ENCODE data around the gene H1-8.
"Not testable (repeated sequence)": the region's sequence is repeated elsewhere in the genome, so short reads cannot be mapped to it uniquely, and the experiment has no call there.

The H1-8 gene

GRCh38 chr3:129543156-129543790 lies at the start of gene H1-8:
H1-8 (plus strand) TSS chr3:129543175; CDS start chr3:129543219, 44 bp downstream.
- DNase-seq: no peak

DNA sequence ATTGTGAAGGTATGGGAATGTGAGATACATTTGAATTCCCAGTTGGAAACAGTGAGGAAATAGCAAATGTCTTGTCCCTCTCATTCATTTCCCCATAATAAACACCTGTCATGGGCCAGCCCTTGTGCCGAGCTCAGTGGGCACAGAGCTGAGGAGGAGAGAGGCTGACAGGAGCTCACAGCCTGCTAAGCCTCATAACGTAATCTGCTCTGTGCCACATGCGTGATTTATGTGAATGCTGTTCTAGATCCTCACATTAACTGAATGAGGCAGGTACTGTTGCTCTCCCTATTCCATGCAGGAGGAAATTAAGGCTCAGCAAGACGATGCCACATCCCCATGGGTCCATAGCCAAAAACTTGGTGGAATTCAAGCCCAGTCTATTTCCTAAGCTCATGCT lies 49.8 kb upstream of the H1-8 start:
- DNase-seq: no peak

DNA sequence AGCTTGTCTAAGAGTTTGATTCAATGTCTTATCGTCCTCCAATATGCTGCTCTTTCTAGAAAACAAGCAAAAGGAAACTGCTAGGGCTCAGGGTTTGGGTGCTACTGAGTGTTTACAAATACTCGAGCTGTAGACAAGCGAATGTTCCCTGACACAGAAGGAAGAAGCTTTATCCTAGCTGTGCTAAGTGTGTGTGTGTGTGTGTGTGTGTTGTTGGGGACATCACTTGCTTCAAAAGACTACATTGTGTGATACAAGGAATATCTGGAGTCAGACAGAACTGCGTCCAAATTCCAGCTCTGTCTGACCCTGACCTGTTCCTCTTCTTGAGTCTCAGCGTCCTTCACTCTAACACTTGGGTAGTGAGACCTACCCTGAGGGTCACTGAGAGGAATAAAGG lies 48.5 kb upstream of the H1-8 start:
- DNase-seq: not testable (repeated sequence)

GRCh38 chr3:129495006-129495639 lies 47.9 kb upstream of the H1-8 start:
- DNase-seq: not testable (repeated sequence)

DNA sequence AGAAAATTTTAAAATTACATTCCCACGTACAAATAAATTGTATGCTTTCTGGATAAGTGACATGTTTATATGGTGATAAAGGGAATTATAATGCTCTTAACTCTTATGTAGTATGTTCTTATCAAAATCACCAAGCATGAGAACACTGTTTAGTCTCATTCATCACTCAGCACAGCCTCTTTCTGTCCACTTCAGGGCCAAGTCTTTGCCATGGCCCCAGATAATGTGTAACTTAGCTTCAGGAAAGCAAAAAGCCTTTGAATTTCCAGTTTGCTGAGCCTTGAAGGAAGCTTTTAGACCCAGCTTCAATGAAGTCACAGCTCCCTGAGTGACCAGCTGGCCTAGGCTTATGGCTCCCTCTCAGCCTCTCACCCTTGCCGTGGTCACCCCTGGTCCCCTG lies 45.1 kb upstream of the H1-8 start:
- DNase-seq: not testable (repeated sequence)

DNA sequence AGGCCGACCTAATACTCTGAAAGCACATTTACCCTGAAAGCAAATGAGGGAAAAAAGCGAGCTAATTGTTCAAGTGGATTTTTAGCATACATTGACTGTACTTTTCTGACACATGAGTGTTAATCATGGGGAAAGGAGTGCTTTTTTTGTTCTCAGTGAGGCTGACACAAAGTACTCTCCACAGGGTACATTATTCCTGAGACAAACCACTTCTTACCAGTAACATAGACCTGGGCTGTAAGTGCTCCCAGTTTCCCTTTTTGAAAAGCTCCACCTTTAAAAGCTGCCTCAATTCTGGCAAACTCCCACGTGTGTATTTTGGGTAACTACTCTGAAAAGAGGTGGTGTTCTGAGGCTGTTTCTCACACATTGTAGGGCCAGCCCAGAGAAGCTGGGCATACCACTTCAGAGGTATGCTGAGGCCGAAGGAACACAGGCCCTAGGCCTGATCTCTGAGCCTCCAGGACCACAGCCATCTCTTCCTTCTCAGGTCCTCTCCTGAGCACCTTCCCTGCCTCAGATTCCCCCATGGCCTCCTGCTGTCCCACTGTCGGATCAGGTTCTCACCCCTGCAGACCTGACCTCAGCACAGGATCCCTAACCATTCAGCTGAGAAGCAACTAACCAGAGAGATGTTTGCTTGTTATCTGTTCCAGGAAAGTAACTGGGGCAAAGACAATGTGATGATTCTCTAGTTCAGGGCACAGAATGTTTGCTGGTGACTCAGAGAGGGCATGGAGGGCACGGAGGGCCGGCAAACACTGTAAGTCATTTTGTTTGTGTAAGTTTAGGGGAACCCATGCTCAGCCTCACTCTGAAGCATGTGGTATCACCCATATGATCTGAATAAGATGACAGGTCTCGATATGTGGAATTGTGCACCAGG lies 44.1 kb upstream of the H1-8 start:
- not testable (repeated sequence) for DNase-seq

- not testable (repeated sequence) for DNase-seq
These were observed 43.2 kb upstream of the H1-8 start for GRCh38 chr3:129499604-129500333.

DNA sequence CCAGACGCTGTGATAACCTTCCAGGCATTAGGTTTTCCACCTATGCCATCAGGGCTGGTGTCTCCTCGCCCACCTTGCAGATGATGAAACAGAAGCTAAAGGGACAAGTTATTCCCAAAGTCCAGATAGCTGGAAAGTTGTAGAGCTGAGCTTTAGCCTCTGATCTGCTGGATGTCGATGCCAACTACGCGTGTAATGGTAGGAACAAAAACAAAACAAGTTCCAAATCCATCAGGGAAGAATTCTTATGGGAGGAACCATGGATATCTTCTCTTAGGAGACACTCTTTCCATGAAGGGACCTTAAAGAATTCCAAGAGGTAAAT lies 42.7 kb upstream of the H1-8 start:
- DNase-seq: no peak

DNA sequence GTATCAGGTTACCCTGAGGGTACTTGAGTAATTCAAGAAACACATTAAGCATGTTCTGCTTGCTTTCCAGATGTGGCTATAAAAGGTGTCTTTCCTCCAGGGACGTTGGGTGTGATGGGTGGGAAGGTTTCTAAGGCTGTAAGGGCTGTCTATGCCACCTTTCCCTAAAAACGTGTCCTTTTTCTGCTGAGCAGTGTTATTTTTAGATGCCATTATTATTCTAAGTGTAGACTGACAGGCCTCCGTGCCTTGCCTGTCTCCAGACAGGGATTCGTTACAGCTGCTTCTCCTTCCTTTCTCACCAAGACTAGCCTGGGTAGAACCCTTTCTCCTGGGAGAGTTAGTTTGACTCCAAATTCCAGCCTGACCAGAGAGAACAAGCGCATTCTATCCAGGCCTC lies 41.3 kb upstream of the H1-8 start:
- DNase-seq: no peak

DNA sequence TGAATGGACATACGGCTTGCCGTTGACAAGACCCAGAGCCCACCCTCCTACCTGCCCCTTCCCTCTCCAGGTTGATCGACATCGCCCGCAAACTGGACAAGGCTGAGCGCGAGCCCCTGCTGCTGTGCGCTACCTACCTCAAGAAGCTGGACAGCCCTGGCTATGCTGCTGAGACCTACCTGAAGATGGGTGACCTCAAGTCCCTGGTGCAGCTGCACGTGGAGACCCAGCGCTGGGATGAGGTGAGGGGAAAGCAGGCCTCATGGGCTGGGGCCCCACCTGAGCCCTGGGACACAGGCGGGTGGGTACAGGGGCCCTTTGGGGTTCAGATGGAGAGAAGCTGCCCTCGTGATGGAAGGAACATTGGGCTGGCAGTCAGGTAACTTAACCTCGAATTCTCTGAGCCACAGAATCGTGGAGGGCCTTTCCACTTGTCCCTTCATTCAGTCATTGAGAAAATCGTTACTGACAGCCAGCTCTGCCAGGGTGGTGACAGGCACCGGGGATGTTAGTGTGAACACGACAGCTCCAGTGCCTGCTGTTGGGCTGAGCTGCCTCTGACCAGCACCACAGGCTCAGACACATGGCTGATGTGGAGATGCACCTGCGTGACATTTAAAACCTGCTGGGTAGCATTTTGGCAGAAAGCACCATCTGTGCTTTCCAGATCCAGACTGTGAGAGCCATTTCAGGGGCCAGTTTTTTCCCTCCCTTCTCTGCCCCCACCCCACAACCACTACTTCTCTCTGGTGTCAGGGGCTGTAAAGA lies 40.1 kb upstream of the H1-8 start:
- peak; percentile 91 for DNase-seq

DNA sequence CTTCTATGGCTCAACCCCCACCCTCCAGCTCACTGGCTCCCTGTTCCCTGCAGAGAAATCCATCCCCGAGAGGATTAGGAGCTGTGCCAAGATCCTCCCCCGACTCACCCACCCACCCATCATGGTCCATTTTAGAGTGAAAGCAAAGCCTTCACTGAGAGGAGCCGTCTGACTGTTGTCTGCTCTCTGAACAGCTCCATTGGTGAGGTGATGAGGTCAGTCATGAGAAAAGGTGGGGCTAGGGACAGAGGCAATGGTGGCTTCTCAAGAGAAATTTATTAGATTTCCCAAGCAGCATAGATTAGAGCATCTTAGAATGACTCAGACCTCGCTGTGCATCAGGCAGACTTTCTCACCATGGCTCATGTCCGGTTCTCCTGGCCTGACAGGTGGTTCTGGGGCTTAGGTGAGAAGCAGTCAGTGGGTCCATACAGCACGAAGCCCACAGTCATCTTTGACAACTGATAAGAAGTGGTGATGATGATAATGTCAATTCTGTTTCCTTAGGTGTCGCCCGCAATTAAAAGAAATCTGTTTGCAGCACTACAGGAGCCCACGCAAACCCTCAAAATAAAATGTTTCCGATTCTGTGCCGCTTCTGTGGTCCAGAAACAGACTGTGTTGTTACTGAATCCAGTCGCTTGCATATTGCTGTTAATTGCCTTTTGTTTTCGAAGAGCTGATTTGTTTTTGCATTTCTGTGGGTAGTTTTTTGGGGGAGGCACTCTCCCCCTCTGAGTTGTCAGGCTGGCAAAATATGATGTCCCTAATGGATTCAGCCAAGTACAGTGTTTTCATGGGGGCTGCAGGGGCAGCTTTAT lies 39.3 kb upstream of the H1-8 start:
- DNase-seq: peak; percentile 91

- DNase-seq: no peak
These were observed 38.4 kb upstream of the H1-8 start for GRCh38 chr3:129504471-129505100.

- DNase-seq: no peak
These were observed 37.6 kb upstream of the H1-8 start for GRCh38 chr3:129505341-129505740.

GRCh38 chr3:129506231-129506742 lies 36.7 kb upstream of the H1-8 start:
- DNase-seq: peak; percentile 98

DNA sequence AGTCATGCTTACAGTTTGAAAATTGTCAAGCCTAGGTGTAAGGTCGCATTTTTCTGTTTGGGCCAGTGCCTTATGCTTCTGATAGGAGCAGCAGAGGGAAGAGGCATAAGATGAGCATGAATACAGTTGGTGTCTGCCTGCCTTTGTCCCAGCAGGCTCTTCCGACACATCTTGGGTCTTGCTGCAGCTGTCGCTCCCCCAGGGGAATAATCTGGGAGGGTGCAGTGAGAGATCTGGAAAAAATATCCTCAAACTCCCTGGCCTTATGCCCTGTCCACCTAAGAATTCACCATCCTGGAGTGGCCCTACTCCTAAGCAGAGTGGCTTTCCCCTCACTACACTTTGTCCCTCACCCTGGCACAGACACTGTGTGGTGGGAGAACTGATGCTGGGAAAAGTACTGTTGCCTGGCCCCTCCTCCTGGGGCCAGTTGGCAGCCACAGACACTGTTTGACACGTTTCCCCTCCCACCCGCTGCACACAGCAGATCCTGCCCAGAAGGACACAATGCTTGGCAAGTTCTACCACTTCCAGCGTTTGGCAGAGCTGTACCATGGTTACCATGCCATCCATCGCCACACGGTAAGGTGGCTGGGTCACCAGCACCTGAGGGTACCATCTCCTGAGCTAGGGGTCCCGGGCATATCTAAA lies 35.7 kb upstream of the H1-8 start:
- peak; percentile 73 for DNase-seq

DNA sequence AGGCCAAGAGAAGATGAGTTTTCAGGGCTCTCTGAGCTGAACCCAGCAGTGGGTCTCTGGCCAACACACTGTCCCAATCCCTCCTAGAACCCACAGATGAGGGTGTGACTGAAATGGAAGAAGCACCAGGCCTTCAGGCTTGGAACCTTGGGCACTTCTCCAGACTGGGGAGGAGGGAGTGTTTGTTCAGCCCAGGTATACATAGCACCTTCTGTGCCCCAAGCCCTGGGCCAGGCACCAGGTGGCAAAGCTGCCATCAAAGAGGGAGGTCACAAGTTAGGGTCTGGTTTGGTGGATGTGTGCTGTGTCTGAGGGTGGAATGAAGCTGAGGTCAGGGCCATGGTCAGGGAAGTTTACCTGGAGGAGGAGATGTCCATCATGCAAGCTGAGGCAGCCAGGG lies 30.4 kb upstream of the H1-8 start:
- no peak for DNase-seq

GRCh38 chr3:129513705-129514104 lies 29.3 kb upstream of the H1-8 start:
- DNase-seq: no peak

GRCh38 chr3:129514110-129514509 lies 28.9 kb upstream of the H1-8 start:
- DNase-seq: no peak

DNA sequence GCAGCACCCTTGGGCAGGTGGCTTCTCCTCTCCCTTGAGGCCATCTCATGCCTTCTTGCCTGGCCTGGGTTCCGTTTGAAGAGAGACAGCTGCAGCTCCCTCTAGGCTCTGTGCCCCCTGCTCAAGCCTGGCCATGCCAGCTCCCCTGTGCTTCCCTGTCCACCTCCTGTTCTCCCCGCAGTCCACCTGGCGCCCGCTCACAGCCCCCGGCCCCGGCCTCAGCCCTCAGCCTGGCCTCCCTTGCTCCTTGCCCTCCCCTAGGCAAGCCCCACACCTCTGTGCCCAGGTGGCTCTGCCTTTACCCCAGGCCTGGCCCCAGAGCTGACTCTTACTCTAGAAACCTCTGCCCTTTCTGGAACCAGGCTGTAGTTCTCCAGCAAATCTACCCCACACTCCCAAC lies 28.4 kb upstream of the H1-8 start:
- DNase-seq: no peak

GRCh38 chr3:129515108-129515820 lies 27.7 kb upstream of the H1-8 start:
- not testable (repeated sequence) for DNase-seq
